H1 (cell line): ENCODE data around the gene TCP11. TPM values are rescaled to one million over a fixed set of nuclear protein-coding genes. Genes with fewer than 3 reads are reported as not detected.

Source experiments
- BRCA1 ChIP-seq: IDR thresholded peaks from 2 replicates; pipeline ENCODE4 v1.6.1; 2012; ENCODE audit warnings: low read depth, low read length, improper control_type of control experiment
- CHD2 ChIP-seq: IDR thresholded peaks from 2 replicates; pipeline ENCODE4 v1.6.1; 2012; ENCODE audit warnings: low read length, improper control_type of control experiment
- CREB1 ChIP-seq: IDR thresholded peaks from 2 replicates; pipeline ENCODE4 v1.6.1; 2012; ENCODE audit warnings: inconsistent platforms
- FOSL1 ChIP-seq: IDR thresholded peaks from 2 replicates; pipeline ENCODE4 v1.6.1; 2011; ENCODE audit warnings: mild to moderate bottlenecking, low read depth, low read length, moderate library complexity; ENCODE audit not compliant: insufficient read depth
- POLR2A ChIP-seq, 2 experiments: IDR thresholded peaks; 1 replicate in 1 of 2; 2 replicates in 1 of 2; pipeline ENCODE4 v1.6.1; 2011; ENCODE audit warnings: low read depth in 2 of 2, low read length in 2 of 2, mild to moderate bottlenecking in 2 of 2; ENCODE audit errors: control extremely low read depth in 1 of 2
- POLR2AphosphoS5 ChIP-seq: IDR thresholded peaks from 2 replicates; pipeline ENCODE4 v1.6.1; 2011; ENCODE audit warnings: low read depth, low read length
- RXRA ChIP-seq: IDR thresholded peaks from 2 replicates; pipeline ENCODE4 v1.6.1; 2011; ENCODE audit warnings: low read depth, mild to moderate bottlenecking, low read length, moderate library complexity; ENCODE audit not compliant: insufficient read depth
- polyA plus RNA-seq, 7 experiments: library from polyadenylated mRNA; depleted of rRNA in 3 of 7; stranded (reverse) in 5 of 7; unstranded in 2 of 7; fragments of >200 nt in 5 of 7; fragments of 200-250 nt in 2 of 7; gene quantifications; 1 replicate in 5 of 7; 2 replicates in 1 of 7; 4 replicates in 1 of 7; pipeline versions ENCODE4 v1.2.1 to v1.2.3, GENCODE V29; 2011 to 2013; ENCODE audit warnings: missing spikeins in 2 of 7, mixed read lengths in 2 of 7
- total RNA-seq: library from RNA; stranded (reverse); fragmentation: NEBNext Ultra II Directional; extraction: Animal tissue kit (Norgen Biotek cat#: 25700); gene quantifications from 2 replicates; pipeline ENCODE4 v1.2.1, GENCODE V29; 2021
- TF ChIP-seq, protein P1 (sequence below): fragments of 300-600 bp; sonication (generic); IDR thresholded peaks from 2 replicates; pipeline ENCODE4 v1.7.1; 2012; ENCODE audit warnings: low read length, moderate library complexity, mild to moderate bottlenecking, inconsistent platforms; ENCODE audit not compliant: insufficient replicate concordance
- TF ChIP-seq, protein P2 (sequence below): IDR thresholded peaks from 2 replicates; pipeline ENCODE4 v1.6.1; 2012; ENCODE audit warnings: low read length, inconsistent platforms
- TF ChIP-seq, protein P3 (sequence below): IDR thresholded peaks from 2 replicates; pipeline ENCODE4 v1.6.1; 2011; ENCODE audit warnings: low read depth, mild to moderate bottlenecking, low read length; ENCODE audit not compliant: insufficient read depth

Gene TCP11
- total and polyA plus RNA-seq, 2 of the 8 experiments (the other 6 are each of a cell fraction or from before 2014, with no cell fraction given) = 0.11 TPM; not detected in 1

DNA sequence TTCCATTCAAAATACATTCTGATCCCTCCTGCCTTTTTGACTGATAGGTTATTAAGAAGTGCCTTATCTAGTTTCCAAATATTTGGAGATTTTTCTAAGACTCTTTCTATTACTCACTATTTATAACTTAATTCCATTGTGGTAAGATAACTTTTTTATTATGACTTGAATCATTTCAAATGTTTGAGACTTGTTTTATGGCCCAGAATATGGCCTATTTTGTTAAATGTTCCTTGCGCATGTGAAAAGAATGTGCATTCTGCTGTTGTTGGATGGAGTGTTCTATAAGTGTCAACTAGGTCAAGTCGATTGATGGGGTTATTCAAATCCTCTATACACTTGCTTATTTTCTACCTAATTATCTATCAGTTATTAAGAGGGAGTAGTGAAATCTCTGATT, 13.1 kb upstream of the TCP11 start (continued):
- TF ChIP-seq, protein P1, sequence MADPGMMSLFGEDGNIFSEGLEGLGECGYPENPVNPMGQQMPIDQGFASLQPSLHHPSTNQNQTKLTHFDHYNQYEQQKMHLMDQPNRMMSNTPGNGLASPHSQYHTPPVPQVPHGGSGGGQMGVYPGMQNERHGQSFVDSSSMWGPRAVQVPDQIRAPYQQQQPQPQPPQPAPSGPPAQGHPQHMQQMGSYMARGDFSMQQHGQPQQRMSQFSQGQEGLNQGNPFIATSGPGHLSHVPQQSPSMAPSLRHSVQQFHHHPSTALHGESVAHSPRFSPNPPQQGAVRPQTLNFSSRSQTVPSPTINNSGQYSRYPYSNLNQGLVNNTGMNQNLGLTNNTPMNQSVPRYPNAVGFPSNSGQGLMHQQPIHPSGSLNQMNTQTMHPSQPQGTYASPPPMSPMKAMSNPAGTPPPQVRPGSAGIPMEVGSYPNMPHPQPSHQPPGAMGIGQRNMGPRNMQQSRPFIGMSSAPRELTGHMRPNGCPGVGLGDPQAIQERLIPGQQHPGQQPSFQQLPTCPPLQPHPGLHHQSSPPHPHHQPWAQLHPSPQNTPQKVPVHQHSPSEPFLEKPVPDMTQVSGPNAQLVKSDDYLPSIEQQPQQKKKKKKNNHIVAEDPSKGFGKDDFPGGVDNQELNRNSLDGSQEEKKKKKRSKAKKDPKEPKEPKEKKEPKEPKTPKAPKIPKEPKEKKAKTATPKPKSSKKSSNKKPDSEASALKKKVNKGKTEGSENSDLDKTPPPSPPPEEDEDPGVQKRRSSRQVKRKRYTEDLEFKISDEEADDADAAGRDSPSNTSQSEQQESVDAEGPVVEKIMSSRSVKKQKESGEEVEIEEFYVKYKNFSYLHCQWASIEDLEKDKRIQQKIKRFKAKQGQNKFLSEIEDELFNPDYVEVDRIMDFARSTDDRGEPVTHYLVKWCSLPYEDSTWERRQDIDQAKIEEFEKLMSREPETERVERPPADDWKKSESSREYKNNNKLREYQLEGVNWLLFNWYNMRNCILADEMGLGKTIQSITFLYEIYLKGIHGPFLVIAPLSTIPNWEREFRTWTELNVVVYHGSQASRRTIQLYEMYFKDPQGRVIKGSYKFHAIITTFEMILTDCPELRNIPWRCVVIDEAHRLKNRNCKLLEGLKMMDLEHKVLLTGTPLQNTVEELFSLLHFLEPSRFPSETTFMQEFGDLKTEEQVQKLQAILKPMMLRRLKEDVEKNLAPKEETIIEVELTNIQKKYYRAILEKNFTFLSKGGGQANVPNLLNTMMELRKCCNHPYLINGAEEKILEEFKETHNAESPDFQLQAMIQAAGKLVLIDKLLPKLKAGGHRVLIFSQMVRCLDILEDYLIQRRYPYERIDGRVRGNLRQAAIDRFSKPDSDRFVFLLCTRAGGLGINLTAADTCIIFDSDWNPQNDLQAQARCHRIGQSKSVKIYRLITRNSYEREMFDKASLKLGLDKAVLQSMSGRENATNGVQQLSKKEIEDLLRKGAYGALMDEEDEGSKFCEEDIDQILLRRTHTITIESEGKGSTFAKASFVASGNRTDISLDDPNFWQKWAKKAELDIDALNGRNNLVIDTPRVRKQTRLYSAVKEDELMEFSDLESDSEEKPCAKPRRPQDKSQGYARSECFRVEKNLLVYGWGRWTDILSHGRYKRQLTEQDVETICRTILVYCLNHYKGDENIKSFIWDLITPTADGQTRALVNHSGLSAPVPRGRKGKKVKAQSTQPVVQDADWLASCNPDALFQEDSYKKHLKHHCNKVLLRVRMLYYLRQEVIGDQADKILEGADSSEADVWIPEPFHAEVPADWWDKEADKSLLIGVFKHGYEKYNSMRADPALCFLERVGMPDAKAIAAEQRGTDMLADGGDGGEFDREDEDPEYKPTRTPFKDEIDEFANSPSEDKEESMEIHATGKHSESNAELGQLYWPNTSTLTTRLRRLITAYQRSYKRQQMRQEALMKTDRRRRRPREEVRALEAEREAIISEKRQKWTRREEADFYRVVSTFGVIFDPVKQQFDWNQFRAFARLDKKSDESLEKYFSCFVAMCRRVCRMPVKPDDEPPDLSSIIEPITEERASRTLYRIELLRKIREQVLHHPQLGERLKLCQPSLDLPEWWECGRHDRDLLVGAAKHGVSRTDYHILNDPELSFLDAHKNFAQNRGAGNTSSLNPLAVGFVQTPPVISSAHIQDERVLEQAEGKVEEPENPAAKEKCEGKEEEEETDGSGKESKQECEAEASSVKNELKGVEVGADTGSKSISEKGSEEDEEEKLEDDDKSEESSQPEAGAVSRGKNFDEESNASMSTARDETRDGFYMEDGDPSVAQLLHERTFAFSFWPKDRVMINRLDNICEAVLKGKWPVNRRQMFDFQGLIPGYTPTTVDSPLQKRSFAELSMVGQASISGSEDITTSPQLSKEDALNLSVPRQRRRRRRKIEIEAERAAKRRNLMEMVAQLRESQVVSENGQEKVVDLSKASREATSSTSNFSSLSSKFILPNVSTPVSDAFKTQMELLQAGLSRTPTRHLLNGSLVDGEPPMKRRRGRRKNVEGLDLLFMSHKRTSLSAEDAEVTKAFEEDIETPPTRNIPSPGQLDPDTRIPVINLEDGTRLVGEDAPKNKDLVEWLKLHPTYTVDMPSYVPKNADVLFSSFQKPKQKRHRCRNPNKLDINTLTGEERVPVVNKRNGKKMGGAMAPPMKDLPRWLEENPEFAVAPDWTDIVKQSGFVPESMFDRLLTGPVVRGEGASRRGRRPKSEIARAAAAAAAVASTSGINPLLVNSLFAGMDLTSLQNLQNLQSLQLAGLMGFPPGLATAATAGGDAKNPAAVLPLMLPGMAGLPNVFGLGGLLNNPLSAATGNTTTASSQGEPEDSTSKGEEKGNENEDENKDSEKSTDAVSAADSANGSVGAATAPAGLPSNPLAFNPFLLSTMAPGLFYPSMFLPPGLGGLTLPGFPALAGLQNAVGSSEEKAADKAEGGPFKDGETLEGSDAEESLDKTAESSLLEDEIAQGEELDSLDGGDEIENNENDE = no peak
- TF ChIP-seq POLR2AphosphoS5 (no peak), CREB1 (no peak), RXRA (no peak), CHD2 (no peak), BRCA1 (no peak), FOSL1 (no peak), POLR2A (IDR thresholded peaks at IDR 0.05; ENCODE audit: control extremely low read depth in 1 of 2, low read depth in 2 of 2, low read length in 2 of 2) (no peak)
- TF ChIP-seq, protein P2, sequence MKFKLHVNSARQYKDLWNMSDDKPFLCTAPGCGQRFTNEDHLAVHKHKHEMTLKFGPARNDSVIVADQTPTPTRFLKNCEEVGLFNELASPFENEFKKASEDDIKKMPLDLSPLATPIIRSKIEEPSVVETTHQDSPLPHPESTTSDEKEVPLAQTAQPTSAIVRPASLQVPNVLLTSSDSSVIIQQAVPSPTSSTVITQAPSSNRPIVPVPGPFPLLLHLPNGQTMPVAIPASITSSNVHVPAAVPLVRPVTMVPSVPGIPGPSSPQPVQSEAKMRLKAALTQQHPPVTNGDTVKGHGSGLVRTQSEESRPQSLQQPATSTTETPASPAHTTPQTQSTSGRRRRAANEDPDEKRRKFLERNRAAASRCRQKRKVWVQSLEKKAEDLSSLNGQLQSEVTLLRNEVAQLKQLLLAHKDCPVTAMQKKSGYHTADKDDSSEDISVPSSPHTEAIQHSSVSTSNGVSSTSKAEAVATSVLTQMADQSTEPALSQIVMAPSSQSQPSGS = no peak
- TF ChIP-seq, protein P3, sequence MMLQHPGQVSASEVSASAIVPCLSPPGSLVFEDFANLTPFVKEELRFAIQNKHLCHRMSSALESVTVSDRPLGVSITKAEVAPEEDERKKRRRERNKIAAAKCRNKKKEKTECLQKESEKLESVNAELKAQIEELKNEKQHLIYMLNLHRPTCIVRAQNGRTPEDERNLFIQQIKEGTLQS = no peak
